Measurements from ENCODE around the gene DYNC1I2. TPM values are rescaled to one million over a fixed set of nuclear protein-coding genes. Genes with fewer than 3 reads are reported as not detected.

Gene DYNC1I2
- total and polyA plus RNA-seq, 10 donors = 37.8 to 86.0 (median 67.3) TPM

DNA sequence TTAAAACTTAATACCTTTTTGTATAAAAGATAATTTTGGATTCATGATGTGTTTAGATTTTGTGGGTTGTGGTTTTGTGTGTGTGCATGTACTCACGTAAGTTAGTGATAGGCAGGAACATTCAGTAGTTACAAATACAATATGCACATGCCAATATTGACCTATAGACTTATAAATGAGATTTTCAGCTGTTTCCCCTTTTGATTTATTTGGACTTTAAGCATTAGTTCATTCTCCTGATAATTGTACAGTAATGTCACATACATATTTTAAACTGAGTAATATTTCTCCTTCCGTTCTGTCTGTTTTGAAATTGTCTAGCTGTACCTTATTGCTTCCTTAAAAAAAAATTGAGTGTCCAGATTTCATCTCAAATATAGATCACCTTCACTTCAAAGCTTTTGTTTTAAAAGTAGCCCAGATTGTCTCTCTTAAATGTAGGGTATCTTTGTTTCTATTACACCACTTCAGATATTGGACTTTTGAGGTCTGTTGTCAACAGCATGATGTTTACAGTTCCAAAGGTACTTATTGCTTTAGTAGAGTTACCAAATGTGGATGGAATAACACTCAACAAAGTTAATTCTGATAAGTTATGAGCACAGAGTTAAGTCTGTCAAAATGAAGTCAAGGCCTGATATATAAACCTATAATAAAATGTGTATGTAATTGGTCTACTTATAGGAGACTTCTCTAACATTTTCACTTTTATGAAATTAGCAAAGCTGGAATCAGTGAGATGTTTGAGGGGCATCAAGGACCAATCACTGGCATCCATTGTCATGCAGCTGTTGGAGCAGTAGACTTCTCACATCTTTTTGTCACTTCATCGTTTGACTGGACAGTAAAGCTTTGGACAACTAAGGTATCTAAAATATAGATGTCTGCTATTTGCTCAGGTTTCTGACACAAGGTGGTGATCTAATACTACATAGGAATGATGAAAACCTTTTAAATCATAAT is 42.0 kb downstream of the DYNC1I2 start:
- intact Hi-C loops (cut with DNase I; ENCODE audit: low total_unique reads) = no loop called here
- no peak overlapping the region for H3K4me3 ChIP-seq
- peaks cover 7 to 100% (median 66%) of the 10 kb centered on the region in 6 donors for H3K36me3 ChIP-seq
- no peaks in the 10 kb centered on the region for H3K27me3 ChIP-seq (replicated peaks in 1 of 7)
- no peaks in the 10 kb centered on the region for H3K4me1 ChIP-seq
- 73 to 92% (median 87%) methylated on average over 3 of the region's 3 CpGs for WGBS, 5 donors
- no peak for DNase-seq
- TF ChIP-seq POLR2A (IDR thresholded peaks at IDR 0.05) (no peak), POLR2AphosphoS5 (IDR thresholded peaks at IDR 0.05) (no peak)
- TF ChIP-seq, protein P1, sequence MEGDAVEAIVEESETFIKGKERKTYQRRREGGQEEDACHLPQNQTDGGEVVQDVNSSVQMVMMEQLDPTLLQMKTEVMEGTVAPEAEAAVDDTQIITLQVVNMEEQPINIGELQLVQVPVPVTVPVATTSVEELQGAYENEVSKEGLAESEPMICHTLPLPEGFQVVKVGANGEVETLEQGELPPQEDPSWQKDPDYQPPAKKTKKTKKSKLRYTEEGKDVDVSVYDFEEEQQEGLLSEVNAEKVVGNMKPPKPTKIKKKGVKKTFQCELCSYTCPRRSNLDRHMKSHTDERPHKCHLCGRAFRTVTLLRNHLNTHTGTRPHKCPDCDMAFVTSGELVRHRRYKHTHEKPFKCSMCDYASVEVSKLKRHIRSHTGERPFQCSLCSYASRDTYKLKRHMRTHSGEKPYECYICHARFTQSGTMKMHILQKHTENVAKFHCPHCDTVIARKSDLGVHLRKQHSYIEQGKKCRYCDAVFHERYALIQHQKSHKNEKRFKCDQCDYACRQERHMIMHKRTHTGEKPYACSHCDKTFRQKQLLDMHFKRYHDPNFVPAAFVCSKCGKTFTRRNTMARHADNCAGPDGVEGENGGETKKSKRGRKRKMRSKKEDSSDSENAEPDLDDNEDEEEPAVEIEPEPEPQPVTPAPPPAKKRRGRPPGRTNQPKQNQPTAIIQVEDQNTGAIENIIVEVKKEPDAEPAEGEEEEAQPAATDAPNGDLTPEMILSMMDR (IDR thresholded peaks at IDR 0.05 in 8 of 11, conservative IDR thresholded peaks at IDR 0.05 in 3 of 11) = no peak
- no peak overlapping the region for H3K27ac ChIP-seq
- no peaks in the 10 kb centered on the region for H3K9me3 ChIP-seq

DNA sequence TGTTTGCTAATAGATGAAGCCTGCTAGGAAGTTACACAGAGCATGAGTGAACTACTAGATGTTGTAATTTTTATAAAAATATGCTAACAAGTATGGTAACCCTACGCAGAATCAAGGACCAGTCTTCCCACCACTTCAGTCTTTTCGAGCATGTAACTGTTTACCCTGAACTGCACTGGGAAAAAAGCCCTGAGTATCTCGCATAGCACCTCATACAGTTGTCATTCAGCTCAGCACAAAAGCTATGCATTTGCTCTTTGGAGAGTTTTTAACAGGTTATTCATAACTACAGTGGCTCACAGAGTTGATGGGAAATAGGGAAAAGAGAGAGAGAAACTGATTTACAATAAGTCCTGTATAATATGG is 42.7 kb downstream of the DYNC1I2 start:
- DNase-seq = no peak
- Histone ChIP-seq H3K27ac (no peak overlapping the region), H3K4me3 (no peak overlapping the region), H3K9me3 (no peaks in the 10 kb centered on the region), H3K4me1 (no peaks in the 10 kb centered on the region), H3K36me3 (peaks cover 7 to 100% (median 67%) of the 10 kb centered on the region in 6 donors), H3K27me3 (replicated peaks in 1 of 7) (no peaks in the 10 kb centered on the region)
- WGBS, 5 donors = 64 to 78% (median 64%) methylated on average over 3 of the region's 3 CpGs
- intact Hi-C loops (cut with DNase I; ENCODE audit: low total_unique reads) = no loop called here
- TF ChIP-seq, protein P1 (IDR thresholded peaks at IDR 0.05 in 8 of 11, conservative IDR thresholded peaks at IDR 0.05 in 3 of 11) = no peak
- TF ChIP-seq POLR2A (IDR thresholded peaks at IDR 0.05) (no peak), POLR2AphosphoS5 (IDR thresholded peaks at IDR 0.05) (no peak)

DNA sequence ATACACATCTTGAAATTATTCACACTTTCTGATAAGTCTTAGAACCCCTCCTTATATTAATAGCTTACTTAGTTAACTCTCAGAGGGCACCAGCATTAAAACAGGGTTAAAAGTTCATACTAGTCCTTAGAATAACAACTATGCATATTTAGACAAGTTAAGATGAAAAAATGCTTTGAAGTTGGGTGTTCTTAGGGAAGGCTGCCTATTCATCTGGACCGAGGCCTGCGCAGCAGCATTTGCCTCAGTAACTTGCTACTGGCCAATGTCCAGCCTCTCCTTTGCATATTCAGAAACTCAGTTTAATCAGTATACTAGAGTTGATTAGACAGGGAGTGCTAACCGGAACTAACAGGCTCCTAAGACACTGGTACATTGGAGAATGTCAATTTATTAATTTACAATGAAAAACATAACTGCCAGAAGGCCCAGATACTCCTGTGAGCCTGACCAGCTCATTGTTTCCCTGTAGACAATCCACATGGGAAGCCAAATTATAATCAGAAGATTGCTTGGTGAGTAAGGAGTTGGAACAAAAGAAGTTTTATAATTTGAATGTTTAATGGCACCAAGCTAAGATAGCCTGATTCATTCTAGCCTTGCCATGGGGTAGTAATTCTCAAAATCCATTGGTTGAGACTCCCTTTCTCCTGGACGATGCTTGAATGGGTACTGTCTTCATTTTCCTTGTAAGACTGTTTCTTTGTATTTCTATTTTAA is 48.9 kb downstream of the DYNC1I2 start:
- DNase-seq = no peak
- intact Hi-C loops (cut with DNase I; ENCODE audit: low total_unique reads) = no loop called here

More for the DNA sequence above, 48.9 kb downstream of the DYNC1I2 start:
- no peaks in the 10 kb centered on the region for H3K9me3 ChIP-seq
- H3K27me3 ChIP-seq (replicated peaks in 1 of 7) = no peaks in the 10 kb centered on the region
- H3K4me3 ChIP-seq = no peak overlapping the region
- H3K27ac ChIP-seq = no peak overlapping the region
- TF ChIP-seq POLR2A (IDR thresholded peaks at IDR 0.05) = no peak
- TF ChIP-seq POLR2AphosphoS5 (IDR thresholded peaks at IDR 0.05) = no peak
- TF ChIP-seq, protein P1 (IDR thresholded peaks at IDR 0.05 in 8 of 11, conservative IDR thresholded peaks at IDR 0.05 in 3 of 11) = no peak
- peaks cover 0 to 5% (median 0%) of the 10 kb centered on the region in 6 donors for H3K4me1 ChIP-seq
- WGBS, 5 donors = 92 to 99% (median 94%) methylated on average over 4 of the region's 4 CpGs
- H3K36me3 ChIP-seq = peaks cover 0 to 100% (median 45%) of the 10 kb centered on the region in 6 donors
